Lower leg skin (tissue), 4 donors: Measurements from ENCODE around the gene SFMBT2. TPM values are rescaled to one million over a fixed set of nuclear protein-coding genes. Genes with fewer than 3 reads are reported as not detected.

Experiments used
- DNase-seq, 2 donors: peaks; one replicate each; pipeline ENCODE4 v3.0.0-alpha.2; 2019; ENCODE audit warnings: low spot score in 2 of 2
- H3K4me3 ChIP-seq: fragments of 200-600 bp; sonication (generic); 2 replicates; pipeline ENCODE4 v1.5.1; 2017; ENCODE audit warnings: mild to moderate bottlenecking, low read depth; ENCODE audit not compliant: poor library complexity, severe bottlenecking
- POLR2A ChIP-seq, 2 donors: fragments of 450-650 bp; IDR thresholded peaks; one replicate each; pipeline ENCODE4 v1.6.1; 2016 to 2017; ENCODE audit warnings: antibody characterized with exemption in 2 of 2, mild to moderate bottlenecking in 1 of 2, moderate library complexity in 1 of 2
- WGBS, 2 donors: methylation state at CpG; one replicate each; pipeline ENCODE4 v1.1.5; 2018; 5-methylcytosine and 5-hydroxymethylcytosine counted together
- intact Hi-C: fragments of 100-400 bp; cut with DNase I; formaldehyde crosslinking; loops from one replicate; pipeline ENCODE4 v1.15.0; 2023; ENCODE audit warnings: low total_unique reads
- total RNA-seq, 4 donors: library from RNA; depleted of rRNA; stranded (reverse); fragments of >200 nt; gene quantifications; one replicate each; pipeline ENCODE4 v1.1.0, GENCODE V29; 2016
- TF ChIP-seq, protein P1 (sequence below), 3 donors: fragments of 450-650 bp; IDR thresholded peaks; one replicate each; pipeline ENCODE4 v1.5.1; 2016; ENCODE audit warnings: antibody characterized with exemption in 3 of 3, mild to moderate bottlenecking in 3 of 3, moderate library complexity in 2 of 3

SFMBT2 gene
- total RNA-seq, 4 donors from 2014 or later, result 0.42 to 3.3 (median 1.9) TPM

DNA sequence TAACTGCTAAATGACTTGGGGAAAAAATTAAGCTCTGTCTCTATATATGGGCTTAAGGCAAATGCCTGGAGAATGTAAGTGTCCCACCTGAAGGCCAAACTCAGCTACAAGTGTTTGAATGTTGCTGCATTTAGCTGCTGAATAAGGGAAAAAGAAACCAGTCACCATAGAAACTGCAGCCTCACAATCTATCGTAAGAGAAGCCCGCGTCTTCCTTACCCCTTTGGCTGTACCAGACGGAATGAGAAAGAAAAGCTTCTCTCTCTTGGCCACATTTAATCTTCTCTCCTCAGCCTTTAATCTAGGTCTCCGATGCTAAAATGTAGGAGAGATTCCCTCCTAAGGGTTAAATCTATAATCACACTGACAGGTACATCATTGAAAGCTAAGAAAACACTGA lies 147.2 kb downstream of the SFMBT2 start:
- H3K4me3 ChIP-seq, result no peak overlapping the region
- DNase-seq, result no peak
- TF ChIP-seq, protein P1, sequence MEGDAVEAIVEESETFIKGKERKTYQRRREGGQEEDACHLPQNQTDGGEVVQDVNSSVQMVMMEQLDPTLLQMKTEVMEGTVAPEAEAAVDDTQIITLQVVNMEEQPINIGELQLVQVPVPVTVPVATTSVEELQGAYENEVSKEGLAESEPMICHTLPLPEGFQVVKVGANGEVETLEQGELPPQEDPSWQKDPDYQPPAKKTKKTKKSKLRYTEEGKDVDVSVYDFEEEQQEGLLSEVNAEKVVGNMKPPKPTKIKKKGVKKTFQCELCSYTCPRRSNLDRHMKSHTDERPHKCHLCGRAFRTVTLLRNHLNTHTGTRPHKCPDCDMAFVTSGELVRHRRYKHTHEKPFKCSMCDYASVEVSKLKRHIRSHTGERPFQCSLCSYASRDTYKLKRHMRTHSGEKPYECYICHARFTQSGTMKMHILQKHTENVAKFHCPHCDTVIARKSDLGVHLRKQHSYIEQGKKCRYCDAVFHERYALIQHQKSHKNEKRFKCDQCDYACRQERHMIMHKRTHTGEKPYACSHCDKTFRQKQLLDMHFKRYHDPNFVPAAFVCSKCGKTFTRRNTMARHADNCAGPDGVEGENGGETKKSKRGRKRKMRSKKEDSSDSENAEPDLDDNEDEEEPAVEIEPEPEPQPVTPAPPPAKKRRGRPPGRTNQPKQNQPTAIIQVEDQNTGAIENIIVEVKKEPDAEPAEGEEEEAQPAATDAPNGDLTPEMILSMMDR (IDR thresholded peaks at IDR 0.05), result no peak
- no peak for TF ChIP-seq POLR2A (IDR thresholded peaks at IDR 0.05)
- intact Hi-C loops, result no loop called here
- WGBS, 2 donors, result 93 to 97% methylated on average over 5 of the region's 5 CpGs

DNA sequence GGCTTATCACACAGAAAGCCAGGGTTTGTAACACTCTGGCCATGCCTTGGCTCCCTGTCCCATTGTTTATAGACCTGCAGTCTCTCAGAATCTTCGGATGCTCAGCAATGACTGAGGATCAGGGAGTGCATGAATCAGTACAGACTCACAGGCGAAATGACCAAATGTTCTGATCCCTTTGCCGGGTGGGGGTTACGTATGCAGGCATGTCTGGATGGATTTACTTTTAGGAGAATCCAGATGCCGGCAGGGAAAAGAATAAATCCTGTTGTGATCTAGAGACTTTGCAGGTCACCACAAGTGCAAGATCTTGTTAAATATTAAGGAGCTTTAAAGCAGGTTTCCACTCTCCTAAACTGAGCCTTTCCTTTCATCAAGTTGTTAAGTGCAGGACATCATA lies 149.5 kb downstream of the SFMBT2 start:
- intact Hi-C loops, result no loop called here
- WGBS, 2 donors, result 90% methylated on average over 5 of the region's 5 CpGs
- no peak for DNase-seq
- TF ChIP-seq, protein P1 (IDR thresholded peaks at IDR 0.05), result no peak
- no peak for TF ChIP-seq POLR2A (IDR thresholded peaks at IDR 0.05)
- no peak overlapping the region for H3K4me3 ChIP-seq

DNA sequence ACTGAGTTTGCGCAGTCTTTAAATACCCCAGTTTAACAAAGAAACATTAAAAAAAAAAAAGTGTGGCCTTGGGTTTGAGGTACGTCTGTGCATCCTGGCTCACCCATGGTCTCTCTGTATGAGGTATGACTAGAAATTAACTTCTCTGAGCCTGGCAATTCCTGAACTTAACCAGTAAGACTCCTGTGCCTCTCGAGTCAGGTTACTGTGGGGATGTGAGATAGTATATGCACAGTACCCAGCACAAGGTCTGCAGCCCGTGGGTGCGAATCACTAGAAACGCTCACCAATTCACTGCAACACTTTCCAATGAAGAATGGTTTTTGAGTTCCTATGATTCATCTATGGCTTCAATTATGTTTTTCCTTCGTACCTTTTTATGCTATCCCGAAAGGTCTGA lies 149.9 kb downstream of the SFMBT2 start:
- no peak for TF ChIP-seq POLR2A (IDR thresholded peaks at IDR 0.05)
- TF ChIP-seq, protein P1 (IDR thresholded peaks at IDR 0.05), result no peak
- intact Hi-C loops, result no loop called here
- no peak overlapping the region for H3K4me3 ChIP-seq
- WGBS, 2 donors, result 80 to 88% methylated on average over 8 of the region's 8 CpGs
- no peak for DNase-seq

DNA sequence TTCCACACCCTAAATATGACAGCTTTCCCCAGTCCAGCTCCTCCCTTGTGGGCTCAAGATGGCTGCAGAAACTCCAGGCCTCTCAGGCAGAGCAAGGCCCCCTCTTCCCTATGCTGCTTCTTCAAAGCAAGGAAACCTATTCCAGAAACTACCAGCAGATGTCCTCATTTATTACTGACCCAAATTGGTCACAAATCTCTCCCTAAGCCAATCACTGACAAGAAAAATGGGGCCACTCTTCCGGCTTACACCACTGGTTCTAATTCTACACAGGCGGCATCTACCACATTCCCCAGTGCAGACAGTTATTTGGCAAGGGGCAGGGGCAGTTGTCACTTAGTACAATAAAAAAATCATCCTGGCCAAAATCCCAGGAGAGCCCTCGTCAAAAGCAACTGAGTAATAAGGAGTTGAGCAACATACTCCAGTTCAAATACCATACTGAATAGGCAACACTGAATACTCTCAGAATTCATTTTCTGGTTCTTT lies 150.4 kb downstream of the SFMBT2 start:
- TF ChIP-seq POLR2A (IDR thresholded peaks at IDR 0.05), result no peak
- TF ChIP-seq, protein P1 (IDR thresholded peaks at IDR 0.05), result peak in 1 of 3 donors; percentile 36
- intact Hi-C loops, result no loop called here
- H3K4me3 ChIP-seq, result no peak overlapping the region
- DNase-seq, result peak; percentile 78 to 89
- WGBS, 2 donors, result 16 to 27% methylated on average over 3 of the region's 3 CpGs

DNA sequence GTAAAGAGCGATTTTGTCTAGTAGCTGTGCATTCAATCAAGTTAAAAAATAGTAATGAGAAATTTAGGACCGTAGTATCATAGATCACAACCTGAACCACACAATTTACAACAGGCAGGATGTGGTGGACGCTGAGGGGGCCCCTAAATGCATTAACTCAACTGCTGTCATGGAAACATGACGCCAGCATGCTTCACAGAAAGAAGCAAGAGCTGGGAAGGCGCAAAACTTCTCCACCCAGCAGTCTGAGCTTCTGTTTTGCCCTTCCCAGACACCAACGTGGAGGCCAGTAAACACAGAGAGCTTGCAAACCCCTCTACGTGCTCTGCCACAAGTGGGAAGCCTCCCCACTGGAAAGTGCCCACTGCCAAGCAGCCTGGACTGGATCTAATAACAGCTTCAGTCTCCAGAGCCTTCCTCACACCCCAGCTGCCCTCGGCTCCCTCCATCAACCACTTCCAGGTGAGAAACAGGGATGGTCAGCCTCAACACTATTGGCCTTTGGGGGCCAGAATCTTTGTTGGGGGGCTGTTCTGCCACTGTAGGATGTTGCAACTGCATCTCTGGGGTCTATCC lies 151.8 kb downstream of the SFMBT2 start:
- intact Hi-C loops, result no loop called here

More for the DNA sequence above, 151.8 kb downstream of the SFMBT2 start:
- WGBS, 2 donors, result 79 to 80% methylated on average over 8 of the region's 8 CpGs
- no peak overlapping the region for H3K4me3 ChIP-seq
- TF ChIP-seq POLR2A (IDR thresholded peaks at IDR 0.05), result no peak
- TF ChIP-seq, protein P1 (IDR thresholded peaks at IDR 0.05), result no peak
- no peak for DNase-seq
